GM12874 (cell line): Measurements from ENCODE around the gene GPX4.

Experiments
- TF ChIP-seq, protein P1 (sequence below): IDR thresholded peaks from 2 replicates; pipeline ENCODE4 v1.5.1; 2011; ENCODE audit warnings: low read depth, mild to moderate bottlenecking, control low read depth, low read length, moderate library complexity; ENCODE audit not compliant: insufficient read depth

Gene GPX4

DNA sequence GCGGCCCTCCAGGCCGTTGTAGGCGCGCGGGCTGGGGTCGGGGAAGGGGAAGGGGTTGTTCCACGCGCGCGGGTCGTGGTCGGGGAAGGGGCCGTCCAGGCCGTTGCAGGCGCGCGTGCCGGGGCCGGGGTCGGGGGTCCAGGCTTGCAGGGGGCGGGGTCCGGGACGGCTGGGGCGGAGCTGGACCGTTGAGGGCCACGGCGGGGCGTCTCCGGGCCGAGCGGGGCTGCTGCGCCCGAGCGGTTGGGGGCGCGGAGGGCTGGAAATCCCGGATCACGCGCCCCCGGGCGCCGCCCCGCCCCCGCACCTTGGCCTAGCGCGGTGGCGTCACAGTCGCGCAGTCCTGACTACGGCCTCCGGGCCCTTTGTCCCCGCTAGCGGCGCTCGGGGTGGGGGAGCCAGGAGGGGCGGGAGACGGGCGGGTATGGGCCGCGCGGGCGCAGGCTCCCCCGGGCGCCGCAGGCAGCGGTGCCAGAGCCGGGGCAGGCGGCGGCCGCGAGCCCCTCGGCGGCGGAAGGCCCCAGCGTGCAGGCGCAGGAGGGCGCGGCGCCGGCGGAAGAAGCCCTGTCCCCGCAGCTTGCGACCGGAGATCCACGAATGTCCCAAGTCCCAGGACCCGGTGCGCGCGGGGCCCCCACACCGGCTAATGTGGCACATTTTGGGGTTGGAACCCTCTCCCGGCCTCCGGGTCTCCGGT is 665 bp downstream of the GPX4 start:
- TF ChIP-seq, protein P1, sequence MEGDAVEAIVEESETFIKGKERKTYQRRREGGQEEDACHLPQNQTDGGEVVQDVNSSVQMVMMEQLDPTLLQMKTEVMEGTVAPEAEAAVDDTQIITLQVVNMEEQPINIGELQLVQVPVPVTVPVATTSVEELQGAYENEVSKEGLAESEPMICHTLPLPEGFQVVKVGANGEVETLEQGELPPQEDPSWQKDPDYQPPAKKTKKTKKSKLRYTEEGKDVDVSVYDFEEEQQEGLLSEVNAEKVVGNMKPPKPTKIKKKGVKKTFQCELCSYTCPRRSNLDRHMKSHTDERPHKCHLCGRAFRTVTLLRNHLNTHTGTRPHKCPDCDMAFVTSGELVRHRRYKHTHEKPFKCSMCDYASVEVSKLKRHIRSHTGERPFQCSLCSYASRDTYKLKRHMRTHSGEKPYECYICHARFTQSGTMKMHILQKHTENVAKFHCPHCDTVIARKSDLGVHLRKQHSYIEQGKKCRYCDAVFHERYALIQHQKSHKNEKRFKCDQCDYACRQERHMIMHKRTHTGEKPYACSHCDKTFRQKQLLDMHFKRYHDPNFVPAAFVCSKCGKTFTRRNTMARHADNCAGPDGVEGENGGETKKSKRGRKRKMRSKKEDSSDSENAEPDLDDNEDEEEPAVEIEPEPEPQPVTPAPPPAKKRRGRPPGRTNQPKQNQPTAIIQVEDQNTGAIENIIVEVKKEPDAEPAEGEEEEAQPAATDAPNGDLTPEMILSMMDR: no peak

DNA sequence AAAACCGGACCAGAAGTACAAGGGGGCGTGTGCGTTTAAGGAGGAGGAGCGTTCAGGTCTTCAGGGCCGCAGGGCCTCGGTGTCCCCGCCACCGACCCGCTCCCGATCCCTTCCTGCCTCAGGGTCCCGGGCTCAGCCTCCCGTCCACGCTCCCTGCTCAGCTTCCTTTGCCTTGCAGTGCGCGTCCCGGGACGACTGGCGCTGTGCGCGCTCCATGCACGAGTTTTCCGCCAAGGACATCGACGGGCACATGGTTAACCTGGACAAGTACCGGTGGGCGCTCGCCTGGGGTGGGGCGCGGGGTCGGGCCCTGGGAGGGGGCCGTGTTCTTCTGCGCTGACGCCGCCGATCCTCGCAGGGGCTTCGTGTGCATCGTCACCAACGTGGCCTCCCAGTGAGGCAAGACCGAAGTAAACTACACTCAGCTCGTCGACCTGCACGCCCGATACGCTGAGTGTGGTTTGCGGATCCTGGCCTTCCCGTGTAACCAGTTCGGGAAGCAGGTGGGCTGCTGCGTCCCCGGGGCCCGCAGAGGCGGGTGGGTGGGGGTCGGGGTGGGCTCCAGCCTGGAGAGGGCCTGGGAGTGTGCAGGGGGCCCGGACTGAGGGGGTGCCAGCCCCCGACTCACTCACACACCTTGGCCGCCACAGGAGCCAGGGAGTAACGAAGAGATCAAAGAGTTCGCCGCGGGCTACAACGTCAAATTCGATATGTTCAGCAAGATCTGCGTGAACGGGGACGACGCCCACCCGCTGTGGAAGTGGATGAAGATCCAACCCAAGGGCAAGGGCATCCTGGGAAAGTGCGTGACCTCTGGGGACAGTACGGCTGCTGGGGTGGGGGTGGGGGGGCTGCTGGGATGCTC is 1.4 kb downstream of the GPX4 start:
- TF ChIP-seq, protein P1: no peak

DNA sequence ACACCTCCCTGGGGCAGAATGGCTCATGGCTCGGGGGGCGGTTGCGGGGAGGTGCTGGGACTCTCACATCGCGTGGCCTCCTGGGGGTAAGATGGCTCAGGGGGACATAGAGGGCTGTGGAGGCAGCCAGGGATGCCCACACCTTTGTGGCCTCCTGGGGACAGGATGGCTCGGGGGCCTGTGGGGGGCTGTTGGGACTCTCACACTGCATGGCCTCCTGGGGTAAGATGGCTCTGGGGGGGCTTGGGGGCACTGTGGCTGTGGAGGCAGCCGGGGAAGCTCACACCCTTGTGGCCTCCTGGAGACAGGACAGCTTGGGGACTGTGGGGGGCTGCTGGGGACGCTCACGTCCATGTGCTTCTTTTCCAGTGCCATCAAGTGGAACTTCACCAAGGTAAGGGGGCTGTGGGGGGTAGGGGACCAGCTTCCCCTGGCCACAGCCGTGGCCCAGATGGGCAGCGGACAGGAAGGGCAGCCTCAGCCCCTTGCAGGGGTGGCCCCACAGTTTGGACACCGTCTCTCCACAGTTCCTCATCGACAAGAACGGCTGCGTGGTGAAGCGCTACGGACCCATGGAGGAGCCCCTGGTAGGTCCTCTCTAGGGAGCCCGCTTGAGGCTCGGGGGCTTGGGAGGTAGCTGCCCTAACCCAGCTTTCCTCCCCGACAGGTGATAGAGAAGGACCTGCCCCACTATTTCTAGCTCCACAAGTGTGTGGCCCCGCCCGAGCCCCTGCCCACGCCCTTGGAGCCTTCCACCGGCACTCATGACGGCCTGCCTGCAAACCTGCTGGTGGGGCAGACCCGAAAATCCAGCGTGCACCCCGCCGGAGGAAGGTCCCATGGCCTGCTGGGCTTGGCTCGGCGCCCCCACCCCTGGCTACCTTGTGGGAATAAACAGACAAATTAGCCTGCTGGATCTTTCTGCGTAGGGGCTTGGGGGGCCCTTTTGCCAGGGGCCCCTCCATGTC is 2.4 kb downstream of the GPX4 start:
- TF ChIP-seq, protein P1: no peak

DNA sequence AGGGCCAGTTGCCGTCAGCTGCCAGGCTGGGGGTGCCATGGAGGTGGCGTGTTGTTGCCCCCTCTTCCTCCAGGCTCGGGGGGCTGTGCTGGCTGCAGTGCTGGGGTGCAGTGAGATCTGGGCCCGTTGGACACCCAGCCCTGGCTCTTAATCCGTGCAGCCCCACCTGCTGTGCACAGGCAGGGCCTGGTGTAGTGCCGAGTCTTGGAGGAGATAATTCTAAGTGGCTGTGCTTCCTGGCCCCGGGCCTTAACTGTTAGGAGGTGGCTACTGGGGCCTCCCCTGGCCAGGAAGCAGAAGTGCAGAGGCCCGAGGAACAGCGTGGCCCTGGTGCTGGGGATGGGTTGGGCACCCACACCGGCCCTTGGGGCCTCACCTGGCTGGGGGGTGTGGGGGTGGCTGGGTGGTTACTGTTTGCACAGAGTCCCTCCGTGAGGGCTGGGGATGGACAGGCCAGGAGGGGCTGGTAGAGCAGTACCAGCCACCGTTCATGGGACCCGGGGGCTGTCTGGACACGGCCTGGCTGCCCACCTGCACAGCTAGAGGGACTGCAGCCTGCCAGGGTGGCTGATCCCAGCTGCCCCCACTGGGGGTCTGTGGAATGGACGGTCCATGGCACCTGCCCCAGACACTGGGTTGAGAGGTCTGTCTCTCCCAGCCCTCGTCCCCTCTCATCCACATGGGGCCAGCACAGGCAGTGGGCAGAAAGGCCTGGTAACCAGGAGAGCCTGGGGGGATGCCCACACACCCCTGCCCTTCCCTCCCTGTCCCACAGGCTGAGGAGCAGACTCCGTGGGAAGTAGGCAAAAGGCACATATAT is 3.3 kb downstream of the GPX4 start:
- TF ChIP-seq, protein P1: 0 out of 2 replicates have a peak, but pooled peaks have one; percentile 5

DNA sequence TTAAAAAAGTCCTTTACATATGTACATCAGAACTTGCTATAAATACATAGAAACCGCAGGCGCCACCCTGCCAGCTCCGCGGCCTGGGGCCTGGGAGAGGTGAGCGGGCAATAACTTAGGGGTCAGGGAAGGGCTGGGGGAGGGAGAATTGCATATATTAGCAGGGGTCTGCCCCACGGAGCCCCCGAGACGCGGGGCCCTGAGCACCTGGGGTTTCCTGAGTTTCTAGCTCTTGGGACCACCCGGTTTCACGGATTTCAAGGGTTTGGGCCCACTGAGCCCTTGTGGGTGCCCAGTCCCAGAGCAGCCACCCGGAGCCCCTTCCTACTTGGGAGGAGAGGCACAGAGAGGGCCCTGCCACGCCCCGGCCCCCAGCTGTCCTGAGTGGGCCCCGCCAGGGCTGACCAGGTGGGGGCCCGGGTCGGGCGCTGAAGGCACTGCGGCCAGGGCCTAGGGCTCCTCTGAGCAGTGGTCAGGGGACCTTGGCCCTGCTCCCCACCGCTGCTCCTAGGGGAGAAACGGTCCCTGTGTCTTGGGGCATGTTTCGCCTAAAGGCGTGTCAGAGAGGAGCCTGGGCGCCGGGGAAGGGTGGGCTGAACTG is 4.0 kb downstream of the GPX4 start:
- TF ChIP-seq, protein P1: no peak

DNA sequence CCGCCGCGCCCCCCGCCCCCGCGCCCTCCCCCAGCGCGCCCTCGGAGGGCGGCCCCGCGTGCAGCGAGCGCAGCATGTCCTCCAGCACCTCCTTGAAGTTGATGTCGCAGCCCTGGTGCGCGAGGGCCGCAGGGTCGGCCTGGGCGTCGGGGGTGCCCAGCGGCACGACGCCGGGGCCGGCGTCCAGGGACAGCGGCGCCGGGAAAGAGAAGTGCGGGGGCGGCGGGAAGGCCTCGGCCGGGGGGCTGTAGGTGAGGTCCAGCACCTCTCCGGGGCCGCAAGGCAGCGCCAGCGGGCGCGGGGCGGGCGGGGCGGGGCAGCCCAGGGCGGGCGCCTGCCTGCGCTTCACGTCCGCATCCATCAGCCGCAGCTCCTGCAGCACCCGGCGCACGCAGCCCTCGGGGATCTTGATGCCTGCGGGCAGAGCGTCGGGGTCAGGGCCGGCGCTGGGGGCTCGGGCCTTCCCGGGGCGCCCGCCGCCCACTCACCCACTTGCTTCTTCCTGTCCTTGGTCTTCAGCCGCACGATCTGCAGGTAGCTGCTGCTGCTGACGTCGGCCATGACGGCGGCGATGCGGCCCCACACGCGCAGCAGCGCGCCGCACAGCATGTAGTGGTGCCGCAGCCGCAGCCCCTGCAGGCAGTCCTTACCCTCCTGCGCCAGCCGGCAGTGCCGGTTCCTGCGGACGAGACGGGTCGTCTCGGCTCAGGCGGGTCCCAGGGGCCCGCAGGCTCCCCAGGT is 4.7 kb downstream of the GPX4 start:
- TF ChIP-seq, protein P1: no peak
